Measurements from ENCODE around the gene GABRB2.

- no peak for TF ChIP-seq CTCF (IDR thresholded peaks at IDR 0.05)
- no peak for TF ChIP-seq REST (IDR thresholded peaks at IDR 0.05; ENCODE audit: insufficient read depth in 1 of 2, low read depth in 2 of 2, low read length in 1 of 2)
- TF ChIP-seq POLR2AphosphoS5 (IDR thresholded peaks at IDR 0.05; ENCODE audit: low read depth, low read length): no peak
- no peak for TF ChIP-seq SIN3A (IDR thresholded peaks at IDR 0.05; ENCODE audit: borderline replicate concordance, insufficient read depth, low read depth, low read length)
These were observed 244.9 kb downstream of the GABRB2 start for GRCh38 chr5:161301586-161301985.

Measured in Panc1 (cell line).